OCI-LY3 (cell line): Measurements from ENCODE around the gene M1AP.

Experiments used
- H2AFZ ChIP-seq: fragments of 200-600, 300-600 bp; shearing (Covaris generic); 2 replicates; pipeline ENCODE4 v1.6.0; 2014; ENCODE audit warnings: antibody characterized with exemption, low read depth, low read length
- H3K27ac ChIP-seq: fragments of 200-600, 300-600 bp; sonication (generic); 2 replicates; pipeline ENCODE4 v1.5.1; 2014; ENCODE audit warnings: mild to moderate bottlenecking, low read length, moderate library complexity, mixed read lengths
- H3K27me3 ChIP-seq: fragments of 200-600, 300-600 bp; sonication (generic); 2 replicates; pipeline ENCODE4 v1.6.1; 2014; ENCODE audit warnings: low read depth, low read length, mixed read lengths
- H3K36me3 ChIP-seq: fragments of 200-600, 300-600 bp; sonication (generic); replicated peaks from 2 replicates; pipeline ENCODE3; 2014; ENCODE audit warnings: low read depth, low read length, mixed read lengths
- H3K4me1 ChIP-seq: fragments of 300-600, 200-600 bp; sonication (generic); 2 replicates; pipeline ENCODE4 v1.6.1; 2014; ENCODE audit warnings: low read length, mixed read lengths
- H3K4me2 ChIP-seq: fragments of 200-600, 300-600 bp; sonication (generic); 2 replicates; pipeline ENCODE4 v1.6.1; 2014; ENCODE audit warnings: low read length, mixed read lengths
- H3K4me3 ChIP-seq: fragments of 300-600, 200-600 bp; sonication (generic); 2 replicates; pipeline ENCODE4 v1.5.1; 2014; ENCODE audit warnings: antibody characterized with exemption, mild to moderate bottlenecking, low read length, moderate library complexity
- H3K79me2 ChIP-seq: fragments of 300-600, 200-600 bp; shearing (Covaris generic); 2 replicates; pipeline ENCODE4 v1.6.1; 2014; ENCODE audit warnings: mild to moderate bottlenecking, low read length, mixed read lengths
- H3K9ac ChIP-seq: fragments of 300-600, 200-600 bp; shearing (Covaris generic); 2 replicates; pipeline ENCODE4 v1.6.0; 2014; ENCODE audit warnings: mild to moderate bottlenecking, low read length, moderate library complexity
- H3K9me3 ChIP-seq: fragments of 200-600, 300-600 bp; shearing (Covaris generic); 2 replicates; pipeline ENCODE4 v1.6.1; 2014; ENCODE audit warnings: low read length, mixed read lengths; ENCODE audit not compliant: insufficient read depth
- H4K20me1 ChIP-seq: fragments of 200-600, 300-600 bp; sonication (generic); 2 replicates; pipeline ENCODE4 v1.6.1; 2016; ENCODE audit warnings: low read length, mixed read lengths; ENCODE audit not compliant: insufficient read depth
- CTCF ChIP-seq: fragments of 200-600, 300-600 bp; sonication (generic); IDR thresholded peaks from 2 replicates; pipeline ENCODE4 v1.5.1; 2014; ENCODE audit warnings: antibody characterized with exemption, low read length, low read depth
- EZH2phosphoT487 ChIP-seq: fragments of 200-600 bp; shearing (Covaris generic); IDR thresholded peaks from 2 replicates; pipeline ENCODE4 v1.6.1; 2018; ENCODE audit warnings: antibody characterized with exemption, mixed run types, low read depth

The M1AP gene

DNA sequence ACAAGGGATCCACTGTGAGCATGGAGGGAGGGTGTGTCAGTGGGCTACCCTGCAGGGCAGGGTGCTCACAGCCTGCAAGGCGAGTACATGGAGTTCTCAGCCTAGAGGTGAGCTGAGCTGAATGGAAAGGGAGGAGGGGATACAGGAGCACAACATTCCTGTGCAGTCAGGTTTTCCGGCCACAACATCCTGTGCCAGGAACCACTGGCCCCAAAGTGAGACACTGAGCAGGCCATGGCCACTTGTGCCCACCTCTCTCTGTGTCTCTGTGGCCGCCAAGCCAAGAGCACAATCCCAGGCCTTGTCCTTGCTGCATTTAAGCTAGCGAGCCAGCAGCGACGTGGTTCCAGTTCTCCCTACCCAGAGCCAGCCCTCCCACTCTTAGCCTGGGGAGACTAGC lies 87.5 kb downstream of the M1AP start:
- H3K36me3 ChIP-seq, result no peaks in the 10 kb centered on the region
- peaks cover 2% of the 10 kb centered on the region for H3K4me1 ChIP-seq
- H2AFZ ChIP-seq, result no peak overlapping the region
- no peak overlapping the region for H3K4me3 ChIP-seq
- H3K4me2 ChIP-seq, result no peak overlapping the region
- no peak overlapping the region for H3K9ac ChIP-seq
- TF ChIP-seq CTCF (no peak), EZH2phosphoT487 (no peak)
- no peaks in the 10 kb centered on the region for H3K79me2 ChIP-seq
- peaks cover 12% of the 10 kb centered on the region for H3K27me3 ChIP-seq
- H3K27ac ChIP-seq, result no peak overlapping the region
- no peaks in the 10 kb centered on the region for H4K20me1 ChIP-seq
- no peaks in the 10 kb centered on the region for H3K9me3 ChIP-seq

DNA sequence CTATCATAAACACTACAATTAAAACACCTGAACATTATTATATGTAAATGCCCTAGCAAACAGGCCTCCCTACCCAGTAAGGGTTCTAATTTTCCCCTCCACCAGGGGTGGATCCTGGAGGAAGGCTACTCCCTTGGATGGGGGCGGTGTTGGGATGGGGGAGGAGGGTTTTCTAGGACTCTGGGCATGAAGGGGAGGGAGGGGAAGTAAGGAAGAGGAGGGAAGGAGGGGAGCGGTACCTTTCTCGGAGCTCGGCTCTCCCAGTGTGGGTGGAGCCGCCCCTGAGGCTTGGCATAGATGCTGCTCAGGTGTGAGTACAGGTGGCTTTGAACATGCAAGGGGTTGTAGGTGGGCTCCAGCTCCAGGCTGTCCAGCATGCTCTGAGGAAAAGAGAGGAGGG lies 88.2 kb downstream of the M1AP start:
- H4K20me1 ChIP-seq, result no peaks in the 10 kb centered on the region
- H3K27me3 ChIP-seq, result peaks cover 12% of the 10 kb centered on the region
- no peak overlapping the region for H3K4me3 ChIP-seq
- peaks cover 3% of the 10 kb centered on the region; the same call in 1 of the 2 replicates for H3K79me2 ChIP-seq
- H3K36me3 ChIP-seq, result no peaks in the 10 kb centered on the region
- H2AFZ ChIP-seq, result no peak overlapping the region
- H3K9ac ChIP-seq, result no peak overlapping the region
- H3K4me2 ChIP-seq, result no peak overlapping the region
- H3K27ac ChIP-seq, result no peak overlapping the region
- peaks cover 5% of the 10 kb centered on the region for H3K4me1 ChIP-seq
- H3K9me3 ChIP-seq, result no peaks in the 10 kb centered on the region
- no peak for TF ChIP-seq CTCF
- no peak for TF ChIP-seq EZH2phosphoT487

- Histone ChIP-seq H4K20me1 (no peaks in the 10 kb centered on the region), H2AFZ (no peak overlapping the region), H3K27ac (no peak overlapping the region), H3K4me3 (no peak overlapping the region), H3K79me2 (peaks cover 3% of the 10 kb centered on the region; the same call in 1 of the 2 replicates), H3K9ac (no peak overlapping the region), H3K36me3 (no peaks in the 10 kb centered on the region), H3K4me1 (peaks cover 8% of the 10 kb centered on the region), H3K27me3 (peaks cover 12% of the 10 kb centered on the region; the same call in 1 of the 2 replicates), H3K9me3 (no peaks in the 10 kb centered on the region), H3K4me2 (no peak overlapping the region)
- no peak for TF ChIP-seq EZH2phosphoT487
These were observed 89.6 kb downstream of the M1AP start for GRCh38 chr2:74558284-74559230.

DNA sequence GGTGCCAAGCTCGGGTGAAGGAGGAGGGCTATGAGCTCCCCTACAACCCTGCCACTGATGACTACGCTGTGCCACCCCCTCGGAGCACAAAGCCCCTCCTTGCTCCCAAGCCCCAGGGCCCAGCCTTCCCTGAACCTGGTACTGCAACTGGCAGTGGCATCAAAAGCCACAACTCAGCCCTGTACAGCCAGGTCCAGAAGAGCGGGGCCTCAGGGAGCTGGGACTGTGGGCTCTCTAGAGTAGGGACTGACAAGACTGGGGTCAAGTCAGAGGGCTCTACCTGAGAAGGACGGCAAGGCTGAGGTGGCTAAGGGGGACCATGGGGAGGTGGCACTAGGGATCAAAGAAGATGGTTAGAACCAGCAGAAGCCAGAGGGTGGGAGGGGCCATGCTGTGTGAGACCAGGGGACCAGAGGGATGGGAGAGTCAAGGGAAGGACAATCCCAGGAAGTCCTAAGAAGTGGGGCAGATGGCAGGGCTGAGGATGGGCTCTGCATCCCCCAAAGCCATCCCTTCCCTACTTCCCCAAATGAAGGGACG lies 91.2 kb downstream of the M1AP start:
- no peaks in the 10 kb centered on the region for H3K9me3 ChIP-seq
- H3K27me3 ChIP-seq, result peaks cover 12% of the 10 kb centered on the region; the same call in 1 of the 2 replicates
- H3K4me3 ChIP-seq, result no peak overlapping the region
- peaks cover 11% of the 10 kb centered on the region for H3K4me1 ChIP-seq
- H3K27ac ChIP-seq, result no peak overlapping the region
- H3K9ac ChIP-seq, result no peak overlapping the region
- TF ChIP-seq EZH2phosphoT487, result no peak
- TF ChIP-seq CTCF, result no peak
- no peaks in the 10 kb centered on the region for H3K36me3 ChIP-seq
- no peak overlapping the region for H3K4me2 ChIP-seq
- H2AFZ ChIP-seq, result no peak overlapping the region
- peaks cover 3% of the 10 kb centered on the region; the same call in 1 of the 2 replicates for H3K79me2 ChIP-seq
- H4K20me1 ChIP-seq, result no peaks in the 10 kb centered on the region
